Ramos (cell line): ENCODE results near the gene COL2A1.

ENCODE experiments used
- in situ Hi-C: fragments of 300-500 bp; cut with MboI; formaldehyde crosslinking; loops from one replicate; pipeline ENCODE4 v1.14.3; 2022; ENCODE audit warnings: low sequenced_read_pairs; ENCODE audit not compliant: unreplicated experiment

COL2A1 gene

DNA sequence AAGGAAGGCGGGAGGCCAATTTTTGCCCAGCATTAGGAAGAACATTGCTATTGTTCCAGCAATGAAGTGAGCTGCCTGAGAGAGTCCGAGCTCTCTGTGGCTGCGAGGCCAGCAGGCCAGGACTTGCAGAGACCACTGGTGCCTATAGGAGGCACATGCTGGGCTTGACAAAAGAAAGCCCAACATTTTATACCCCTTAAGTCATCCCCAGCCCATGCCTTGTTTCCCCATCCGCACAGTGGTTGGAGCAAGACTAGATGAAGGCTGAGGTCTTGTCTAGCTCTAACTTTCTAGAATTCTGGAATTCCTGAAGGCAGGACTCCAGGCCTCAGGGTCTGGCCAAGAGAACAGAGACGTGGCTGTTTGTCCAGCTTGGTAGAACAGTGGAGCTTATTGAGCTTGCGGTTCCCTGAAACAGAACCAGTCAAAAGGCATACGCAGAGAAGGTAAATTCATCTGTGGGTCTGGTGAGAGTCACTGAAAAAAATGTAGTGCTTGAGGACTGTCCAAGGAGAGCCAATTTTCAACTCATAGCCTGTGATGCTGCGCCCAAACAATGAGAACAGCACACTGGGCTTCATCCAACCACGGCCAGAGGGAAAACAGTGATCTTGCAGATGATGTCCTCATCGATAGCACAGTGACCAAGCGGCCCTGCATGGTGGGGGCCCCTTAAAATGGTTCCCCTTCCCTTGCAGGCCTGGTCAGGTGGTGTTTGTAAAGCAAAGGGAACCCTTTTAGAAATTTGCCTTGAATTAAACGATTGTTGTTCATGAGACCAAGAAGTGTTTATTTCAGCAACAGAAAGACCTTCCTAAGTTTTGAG lies 27.1 kb upstream of the COL2A1 start:
- in situ Hi-C loops: no loop called here

DNA sequence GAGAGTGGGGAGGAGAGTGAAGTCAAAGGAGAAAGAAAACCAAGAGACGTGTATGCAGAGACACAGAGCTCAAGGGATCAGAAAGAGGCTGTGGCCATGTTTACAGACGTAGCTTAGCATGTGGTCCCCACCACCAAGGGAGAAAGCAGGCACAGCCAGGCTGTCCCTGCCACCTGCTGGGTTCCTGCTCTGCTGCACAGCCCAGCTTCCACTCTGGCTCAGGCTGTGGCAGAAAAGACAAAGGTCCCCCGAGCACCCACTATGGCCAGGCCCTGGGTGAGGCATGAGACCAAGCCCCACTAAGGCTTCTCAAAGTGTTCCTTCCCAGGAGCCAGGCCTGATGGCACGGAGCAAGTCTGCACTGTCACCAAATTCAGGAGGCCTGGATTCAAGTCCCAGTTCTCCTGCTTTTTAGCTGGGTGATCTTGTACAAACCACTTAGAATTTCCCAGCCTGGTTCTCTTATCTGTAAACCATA lies 25.9 kb upstream of the COL2A1 start:
- in situ Hi-C loops: no loop called here

DNA sequence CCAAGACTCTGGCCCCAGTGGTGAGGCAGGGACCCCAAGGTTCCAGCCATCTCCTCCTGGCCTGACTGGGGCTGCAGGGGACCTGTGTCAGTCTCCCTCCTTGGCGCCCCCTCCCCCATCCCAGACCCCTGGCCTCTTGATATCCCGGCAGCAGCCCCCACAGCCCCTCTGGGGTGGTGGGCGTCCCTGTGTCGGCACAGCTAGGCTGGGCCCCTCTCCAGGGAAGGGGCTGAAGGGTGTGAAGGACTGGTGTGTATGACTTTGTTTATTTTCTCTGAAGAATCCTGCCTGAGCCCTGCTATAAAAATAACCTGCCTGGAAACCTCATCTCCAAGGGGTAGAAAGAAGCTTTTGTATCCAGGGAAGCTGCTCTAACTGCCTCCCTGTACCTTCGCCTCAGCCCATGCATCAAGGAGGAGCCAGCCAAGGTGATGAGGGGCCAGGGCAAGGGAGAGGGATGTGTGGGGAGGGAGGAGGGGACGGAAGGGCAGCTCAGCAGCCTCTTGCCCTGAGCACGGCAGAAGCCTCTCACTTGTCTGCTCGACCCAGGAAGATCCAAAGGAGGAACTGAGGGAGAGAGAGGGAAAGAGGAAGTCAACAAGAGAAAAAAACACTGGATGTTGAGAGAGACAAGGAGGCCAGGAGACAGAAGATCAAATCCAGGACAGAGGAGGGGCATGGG lies 25.4 kb upstream of the COL2A1 start:
- in situ Hi-C loops: no loop called here

DNA sequence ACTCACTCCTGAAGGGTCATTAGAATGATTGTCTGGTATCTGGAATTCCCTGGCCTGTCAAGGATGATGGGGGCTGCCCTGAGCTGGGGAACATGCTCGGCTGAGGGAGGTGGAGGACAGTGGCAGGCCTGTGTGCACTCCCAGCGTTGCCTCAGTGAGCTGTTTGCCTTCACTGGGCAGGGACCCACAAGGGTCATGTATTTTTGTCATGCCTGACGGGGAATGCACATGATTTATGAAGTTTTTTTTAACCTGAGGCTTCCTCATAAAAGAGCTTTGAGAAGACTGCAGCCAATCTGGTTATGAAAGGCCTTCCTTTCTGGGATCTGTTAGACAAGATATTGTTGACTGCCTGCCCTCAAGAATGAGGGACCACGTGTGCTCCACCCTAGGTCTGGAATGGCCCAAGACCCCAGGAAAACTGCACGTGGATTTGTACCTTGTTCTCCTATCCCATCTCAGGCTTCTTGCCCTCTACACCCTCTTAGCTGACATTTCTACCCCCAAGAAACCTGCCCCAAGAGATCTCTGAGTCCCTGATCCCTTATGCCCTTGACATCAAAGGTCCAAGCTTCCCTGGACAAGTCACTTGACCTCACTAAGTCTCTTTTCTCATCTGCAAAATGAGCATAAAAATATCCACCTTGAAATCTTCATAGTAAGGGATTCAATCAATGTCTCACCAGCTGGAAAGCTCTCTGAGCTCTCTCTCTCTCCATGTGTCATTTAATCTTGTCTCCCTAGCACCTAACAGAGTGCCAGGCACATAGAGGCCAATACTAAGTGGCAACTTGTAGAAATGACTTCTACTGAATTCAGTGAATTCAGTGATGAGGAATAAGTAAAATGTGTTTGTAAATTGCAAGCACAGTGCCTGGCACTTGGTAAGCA lies 24.5 kb upstream of the COL2A1 start:
- in situ Hi-C loops: no loop called here

DNA sequence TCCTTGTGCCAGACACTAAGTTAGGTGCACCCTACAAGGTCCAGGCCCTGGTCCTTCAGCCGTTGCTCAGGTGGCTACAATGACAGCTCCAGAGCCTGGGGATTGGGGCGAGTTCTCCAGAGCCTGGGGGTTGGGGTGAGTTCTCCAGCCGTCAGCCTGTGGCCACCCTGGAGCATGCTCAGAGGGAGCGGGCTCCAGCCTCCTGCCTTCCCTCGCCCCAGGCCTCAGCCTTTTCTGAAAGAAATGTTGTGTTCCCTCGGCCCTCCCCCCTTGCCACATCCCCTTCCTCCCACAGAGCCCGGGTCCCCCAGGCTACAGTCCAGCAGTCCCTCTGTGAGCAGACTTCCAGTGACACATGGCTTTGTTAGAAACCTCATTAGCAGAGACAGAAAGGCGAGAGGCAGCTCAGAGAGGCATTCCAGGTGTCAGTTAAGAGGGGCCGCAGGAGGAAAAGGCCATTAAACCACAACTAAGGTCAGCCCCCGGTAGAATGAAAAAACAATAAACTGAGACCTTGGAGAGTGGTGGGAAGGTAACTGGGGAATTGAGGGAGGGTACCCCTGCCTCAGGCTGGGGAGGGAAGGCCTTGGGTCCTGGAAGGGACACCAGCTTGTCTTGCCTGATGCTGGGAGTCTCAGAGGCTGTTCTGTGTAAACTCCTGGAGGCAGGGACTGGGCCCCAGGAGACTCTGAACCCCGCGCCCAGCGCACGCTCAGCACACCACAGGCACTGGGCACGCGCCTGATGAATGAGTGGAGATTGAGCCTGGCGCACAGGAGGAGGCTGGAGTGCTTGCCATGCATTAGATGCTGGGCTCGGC lies 23.1 kb upstream of the COL2A1 start:
- in situ Hi-C loops: no loop called here

DNA sequence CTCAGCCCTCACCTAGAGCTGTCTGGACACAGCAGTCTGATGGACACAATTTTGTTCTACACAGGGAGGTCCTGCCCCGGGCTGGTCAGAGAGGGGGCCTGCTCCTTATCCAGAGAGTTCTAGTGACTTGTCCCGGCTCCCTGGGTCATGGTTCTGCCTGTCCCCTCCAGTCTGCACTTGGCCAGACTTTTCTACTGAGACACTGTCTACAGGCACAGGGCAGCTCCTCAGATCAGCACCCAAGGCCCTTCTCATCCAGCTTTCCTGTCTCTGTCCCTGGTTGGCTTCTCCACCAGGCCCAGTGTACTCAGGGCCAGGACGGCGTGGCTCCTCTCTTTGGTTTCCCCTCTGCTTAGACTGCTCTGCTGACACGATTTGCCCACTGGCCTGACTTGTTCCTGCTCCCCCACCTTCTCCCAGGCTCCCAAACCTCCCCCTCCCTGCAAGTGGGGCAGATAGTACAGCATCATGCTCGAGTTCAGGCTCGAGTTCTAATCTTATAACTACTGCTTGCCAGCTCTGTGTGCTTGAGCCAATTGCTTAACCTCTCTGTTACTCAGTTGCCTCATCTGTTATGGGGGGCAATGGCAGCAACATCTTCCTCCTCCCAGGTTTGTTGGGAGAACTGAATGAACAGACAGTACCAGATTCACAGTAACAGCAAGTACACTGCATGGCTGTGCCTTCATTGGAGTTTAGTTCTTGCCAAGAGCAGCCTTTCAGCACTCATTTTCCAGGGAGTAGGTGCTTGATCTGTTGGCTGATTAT lies 22.0 kb upstream of the COL2A1 start:
- in situ Hi-C loops: no loop called here

DNA sequence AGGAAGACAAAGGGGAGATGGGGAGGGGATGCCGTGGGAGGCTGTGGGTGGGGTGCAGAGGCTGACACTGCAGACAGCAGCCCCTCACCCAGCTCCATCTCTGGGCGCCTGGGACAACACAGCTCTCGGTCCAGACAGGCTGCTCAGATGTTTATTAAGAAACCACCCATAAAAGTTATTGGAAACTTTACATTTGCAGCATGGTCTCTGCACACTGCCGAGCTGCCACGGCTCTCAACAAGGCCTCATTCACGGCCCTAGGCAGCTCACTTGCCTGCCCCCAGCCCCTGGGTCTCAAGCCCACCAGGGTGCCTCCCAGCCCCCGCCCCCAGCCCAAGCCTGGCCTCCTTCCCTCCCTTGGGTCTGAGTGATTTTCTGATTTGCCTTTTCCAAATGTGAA lies 21.0 kb upstream of the COL2A1 start:
- in situ Hi-C loops: no loop called here

DNA sequence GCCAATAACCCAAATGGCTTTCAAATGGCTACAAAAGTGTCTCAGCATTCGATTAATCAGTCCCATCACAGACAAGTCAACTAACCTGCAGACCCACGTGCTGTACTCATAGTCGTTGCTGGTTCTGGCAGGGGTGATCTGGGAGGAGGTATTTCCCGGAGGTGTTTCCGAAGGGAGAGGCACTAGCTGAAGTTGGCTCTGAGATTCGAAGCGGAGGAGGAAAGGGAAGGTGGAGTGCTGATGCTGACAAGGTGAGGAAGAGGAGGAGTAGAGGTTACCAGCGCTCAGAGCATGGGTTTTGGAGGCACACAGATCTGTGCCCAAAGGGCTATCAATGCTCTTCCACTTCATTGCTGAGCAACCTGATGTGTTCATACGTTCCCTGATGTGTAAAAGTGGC lies 20.5 kb upstream of the COL2A1 start:
- in situ Hi-C loops: no loop called here

DNA sequence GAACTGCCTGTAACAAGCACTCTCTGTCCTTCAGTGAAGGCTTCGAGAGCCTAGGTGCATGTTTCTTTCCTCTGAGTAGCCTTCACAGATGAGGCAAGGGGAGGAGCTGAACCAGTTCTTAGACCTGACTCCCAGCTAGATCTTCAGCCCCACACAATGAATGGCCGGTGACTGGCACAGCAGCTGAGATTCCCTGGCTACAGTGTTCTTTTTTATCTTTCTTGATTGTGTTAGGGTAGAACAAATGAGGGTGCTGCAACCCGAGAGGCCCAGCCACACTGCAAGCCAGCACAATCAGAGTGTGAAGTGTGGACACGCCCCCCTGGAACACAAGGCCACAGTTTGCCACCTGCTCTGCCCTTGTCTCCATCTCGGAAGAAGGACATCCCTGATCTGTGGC lies 19.1 kb upstream of the COL2A1 start:
- in situ Hi-C loops: no loop called here

DNA sequence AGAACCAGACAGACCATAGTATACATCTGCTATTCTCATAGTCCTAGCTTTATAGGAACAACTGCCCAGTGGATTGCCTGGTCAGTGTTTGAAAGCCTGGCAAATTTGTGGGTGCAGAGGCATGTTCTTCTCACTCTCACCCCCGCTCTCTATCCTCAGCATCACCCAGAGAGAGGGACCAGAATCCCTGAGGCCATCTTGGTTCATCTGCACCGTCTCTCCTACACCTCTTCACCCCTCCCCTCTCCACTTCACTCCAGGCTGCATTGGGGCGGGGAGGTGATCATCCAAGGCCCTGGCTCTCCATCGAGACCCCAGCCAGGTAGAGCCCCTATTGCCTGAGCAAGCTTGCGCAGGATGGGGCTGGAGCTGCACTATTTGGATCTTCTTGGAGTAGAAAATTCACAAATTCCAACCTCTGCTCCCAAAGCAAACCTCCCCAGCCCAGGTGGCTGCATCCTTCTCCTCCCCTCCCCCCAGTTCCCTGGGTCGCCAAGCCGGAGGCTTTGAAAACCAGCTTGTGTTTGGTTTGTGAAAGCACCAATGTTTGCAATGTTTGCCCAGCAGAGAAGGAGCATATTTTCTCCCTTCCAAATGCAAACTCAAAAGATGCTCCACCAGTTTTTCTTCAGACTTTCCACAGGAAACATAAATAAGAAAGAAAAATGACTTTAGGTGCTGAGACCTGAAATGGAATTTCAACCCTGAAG lies 18.6 kb upstream of the COL2A1 start:
- in situ Hi-C loops: no loop called here

DNA sequence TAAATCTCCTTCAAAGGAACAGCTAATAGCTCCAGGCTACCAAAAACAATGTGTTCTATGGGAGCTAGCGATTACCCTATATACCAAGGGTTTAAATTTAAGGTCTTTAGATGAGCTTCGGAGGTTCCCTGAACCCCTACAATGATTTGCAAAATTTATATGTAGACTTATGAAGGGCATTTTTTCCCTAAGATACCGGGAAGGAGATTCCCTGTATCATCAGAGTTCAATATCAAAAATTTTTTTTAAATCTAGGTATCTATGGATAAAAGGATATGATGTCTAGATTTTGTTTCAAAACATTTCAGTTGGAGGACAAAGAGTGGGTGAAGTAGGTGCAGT lies 17.9 kb upstream of the COL2A1 start:
- in situ Hi-C loops: no loop called here

DNA sequence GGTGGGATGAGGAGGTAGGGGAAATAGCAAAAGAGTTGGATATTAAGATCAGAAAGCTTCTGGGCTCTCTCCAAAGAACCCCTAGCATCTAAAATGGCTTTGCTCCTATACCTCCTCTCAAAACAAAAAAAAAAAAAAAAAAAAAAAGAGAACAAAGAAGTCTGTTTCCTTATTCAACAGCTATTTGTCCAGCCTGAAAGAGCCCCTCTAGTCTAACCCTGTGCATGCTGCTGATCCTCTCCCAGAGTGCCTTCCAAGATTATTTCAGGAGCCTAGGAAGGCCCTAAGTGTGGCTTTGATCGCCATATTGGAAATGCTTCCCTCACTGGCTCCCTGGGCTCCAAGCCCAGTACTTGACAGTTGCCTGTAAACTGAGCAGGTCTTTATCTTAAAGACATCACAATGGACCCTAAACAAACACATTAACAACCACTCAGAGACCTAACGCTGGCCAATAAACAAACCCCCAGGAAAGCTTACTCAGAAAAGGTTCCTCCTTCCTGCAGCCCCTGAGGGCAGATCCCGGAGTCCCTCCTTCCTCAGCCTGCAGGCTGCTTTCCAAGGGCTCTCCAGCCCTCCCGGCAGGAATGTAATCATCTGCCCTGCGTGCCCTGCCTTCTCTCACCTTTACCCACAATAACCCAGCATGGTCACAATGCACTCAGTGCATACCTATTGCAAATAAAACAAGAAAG lies 17.4 kb upstream of the COL2A1 start:
- in situ Hi-C loops: no loop called here

DNA sequence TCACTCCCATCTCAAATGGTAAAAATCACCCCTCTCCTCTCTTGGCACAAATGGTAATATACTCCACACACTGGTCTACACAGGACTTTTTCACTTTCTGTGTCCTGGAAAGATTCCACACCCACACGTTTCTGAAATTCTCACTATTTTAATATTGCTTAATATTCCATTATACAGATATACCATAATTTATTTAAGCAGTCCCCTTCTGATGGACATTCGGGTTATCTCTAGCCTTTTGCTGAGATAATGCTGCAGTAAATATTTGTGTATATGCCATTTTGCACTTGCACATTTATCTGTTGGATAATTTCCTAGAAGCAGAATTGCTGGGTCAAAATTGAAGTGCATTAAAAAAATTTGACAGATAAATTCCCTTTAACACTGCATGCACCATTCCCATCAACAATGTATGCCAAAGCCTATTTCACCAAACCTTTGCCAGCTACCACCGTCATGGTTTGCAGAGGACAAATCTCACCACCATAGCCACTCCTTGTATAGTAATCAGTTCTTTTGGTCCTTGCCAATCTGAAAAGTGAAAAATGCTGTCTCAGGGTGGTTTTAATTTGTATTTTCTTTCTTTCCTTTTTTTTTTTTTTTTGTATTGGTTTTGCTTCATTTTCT lies 15.5 kb upstream of the COL2A1 start:
- in situ Hi-C loops: no loop called here

DNA sequence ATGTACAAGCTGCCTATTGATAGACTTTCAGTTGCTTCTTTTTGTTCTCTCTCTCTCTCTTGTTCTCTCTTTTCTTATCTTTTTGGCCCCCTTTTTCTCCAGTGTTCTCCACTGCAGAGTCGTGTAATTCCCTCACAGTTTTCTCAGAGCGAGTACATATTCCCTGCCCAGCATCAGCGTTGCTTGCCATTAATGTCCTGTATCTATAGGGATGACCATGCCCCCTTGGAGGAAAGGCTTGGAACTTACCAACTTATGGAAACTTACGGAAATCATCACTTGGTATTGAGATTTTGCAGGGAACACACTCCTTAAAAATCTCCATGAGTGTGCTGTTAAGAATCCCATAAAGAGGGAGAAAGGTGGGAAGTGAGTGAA lies 14.3 kb upstream of the COL2A1 start:
- in situ Hi-C loops: no loop called here

DNA sequence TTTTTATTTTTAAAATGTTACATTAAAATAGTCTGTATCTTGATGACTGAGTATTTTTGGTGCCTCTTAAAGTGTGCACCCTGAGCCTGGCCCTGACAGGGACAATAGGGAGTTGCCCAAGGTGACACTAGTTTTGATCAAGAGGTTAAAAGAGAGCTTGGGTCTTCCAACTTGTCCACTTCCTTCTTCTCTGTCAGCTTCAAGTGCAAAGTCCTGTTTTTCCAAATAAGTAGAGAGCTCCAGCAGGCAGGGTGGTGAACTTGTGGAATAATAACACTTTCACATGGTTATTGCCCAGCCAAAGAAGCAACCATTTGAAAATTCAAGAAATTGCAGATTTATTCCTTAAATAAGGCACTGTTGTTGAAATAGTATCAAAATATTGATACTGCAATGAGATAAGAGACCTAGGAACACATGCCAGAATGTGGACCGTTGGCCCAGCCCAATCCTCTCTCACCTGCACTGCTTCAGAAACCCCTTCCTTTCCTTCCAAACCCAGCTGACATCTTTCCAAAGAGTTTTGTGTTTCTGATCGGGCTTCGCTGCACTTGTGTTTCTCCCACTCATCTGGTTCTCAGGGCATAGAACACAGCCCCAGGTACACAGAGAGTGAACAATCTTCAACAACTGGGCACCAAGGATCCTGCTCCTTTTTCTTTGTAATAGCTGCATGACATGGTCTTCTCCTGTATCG lies 13.8 kb upstream of the COL2A1 start:
- in situ Hi-C loops: no loop called here

DNA sequence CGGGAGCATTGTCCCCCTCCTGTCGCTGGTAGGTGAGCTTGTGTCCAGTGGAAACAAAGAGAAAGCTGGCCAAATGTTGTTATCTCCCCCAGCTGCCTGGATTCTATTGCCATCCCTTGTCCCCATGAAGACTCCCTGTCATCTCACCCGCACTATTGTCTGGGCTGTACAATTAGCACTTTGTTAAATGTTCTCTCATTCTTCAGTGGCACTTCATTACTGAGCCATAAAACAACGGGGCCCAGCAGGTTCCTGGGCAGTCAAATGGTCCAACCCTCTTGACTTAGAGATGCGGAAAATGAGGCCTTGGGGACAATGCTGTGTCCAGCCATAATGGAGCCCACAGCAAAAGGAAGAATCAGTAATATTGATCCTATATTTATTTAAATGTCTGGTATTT lies 13.2 kb upstream of the COL2A1 start:
- in situ Hi-C loops: no loop called here

DNA sequence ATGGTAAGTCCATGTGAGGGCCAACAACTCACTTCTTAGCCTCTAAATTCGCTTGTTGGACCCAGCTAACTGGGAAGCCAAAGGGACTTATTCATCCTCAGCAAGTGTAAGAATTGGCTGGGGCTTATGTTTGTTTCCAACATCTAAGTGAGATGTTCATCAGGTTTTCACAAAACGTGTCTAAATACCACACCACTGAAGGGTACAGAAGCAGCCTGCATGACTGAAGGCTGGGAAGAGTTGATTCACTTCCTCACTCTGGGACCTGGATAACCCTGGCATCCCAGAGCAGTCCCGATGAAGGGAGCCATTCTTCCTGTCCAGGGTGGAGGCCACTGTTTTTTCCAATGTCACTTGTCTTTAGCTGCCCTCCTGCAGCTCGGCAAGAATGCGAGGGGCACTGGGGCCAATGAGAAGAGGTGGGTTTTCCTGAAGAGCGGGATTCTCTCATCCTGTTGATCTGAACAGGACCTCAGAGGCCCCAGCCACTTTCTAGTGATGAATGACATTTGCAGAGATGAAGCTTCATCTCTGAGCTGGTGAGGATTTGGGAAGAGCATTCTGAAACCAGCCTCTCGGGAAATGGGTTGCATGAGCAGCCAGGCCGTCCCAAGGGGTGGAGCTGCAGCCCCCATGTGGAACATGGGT lies 12.2 kb upstream of the COL2A1 start:
- in situ Hi-C loops: no loop called here
